CD4-positive, CD25-positive, alpha-beta regulatory T cell (primary cell): ENCODE results near the gene MVB12B. TPM values are rescaled to one million over a fixed set of nuclear protein-coding genes. Genes with fewer than 3 reads are reported as not detected.

Source experiments
- ATAC-seq, 2 donors: fragments of 150-1000 bp; cut with Tn5 transposase; one replicate each; pipeline ENCODE4 v1.10.0; 2021; ENCODE audit warnings: low read depth in 2 of 2, moderate number of reproducible peaks in 2 of 2, moderate library complexity in 1 of 2
- DNase-seq, 3 donors: peaks; one replicate each; pipeline versions ENCODE4 v3.0.0 to v3.0.0-alpha.2; 2012 to 2022; ENCODE audit warnings: mixed read lengths in 1 of 3
- H3K27ac ChIP-seq: one replicate; pipeline ENCODE4 v1.7.0; 2013; ENCODE audit warnings: mild to moderate bottlenecking, low read length; ENCODE audit not compliant: insufficient read depth, poor library complexity, severe bottlenecking
- H3K27me3 ChIP-seq: one replicate; pipeline ENCODE4 v1.7.0; 2013; ENCODE audit warnings: low read length; ENCODE audit not compliant: control insufficient read depth, insufficient read depth
- H3K36me3 ChIP-seq: one replicate; pipeline ENCODE4 v1.7.0; 2013; ENCODE audit warnings: mild to moderate bottlenecking, low read length, moderate library complexity; ENCODE audit not compliant: control insufficient read depth, insufficient read depth
- H3K4me1 ChIP-seq: 2 replicates; pipeline ENCODE4 v1.7.0; 2013; ENCODE audit warnings: mild to moderate bottlenecking, low read length; ENCODE audit not compliant: insufficient read depth, control insufficient read depth, poor library complexity, severe bottlenecking
- H3K4me3 ChIP-seq: one replicate; pipeline ENCODE4 v1.7.0; 2013; ENCODE audit warnings: low read depth, mild to moderate bottlenecking, low read length, moderate library complexity
- H3K9me3 ChIP-seq, 2 experiments: 1 replicate in 1 of 2; 2 replicates in 1 of 2; pipeline ENCODE4 v1.7.0; 2013; ENCODE audit warnings: low read length in 2 of 2, mild to moderate bottlenecking in 1 of 2, moderate library complexity in 1 of 2; ENCODE audit not compliant: control insufficient read depth in 2 of 2
- H3K27ac Mint-ChIP-seq, 3 donors: one replicate each; pipeline ENCODE4 v1.8.0; 2020 to 2022; ENCODE audit warnings: mild to moderate bottlenecking in 3 of 3, mixed read lengths in 3 of 3, moderate library complexity in 2 of 3
- H3K27me3 Mint-ChIP-seq: one replicate; pipeline ENCODE4 v1.8.0; 2022; ENCODE audit warnings: mild to moderate bottlenecking, mixed read lengths
- H3K36me3 Mint-ChIP-seq: one replicate; pipeline ENCODE4 v1.8.0; 2020; ENCODE audit warnings: mixed read lengths
- H3K4me1 Mint-ChIP-seq, 4 donors: one replicate each; pipeline ENCODE4 v1.8.0; 2020 to 2022; ENCODE audit warnings: mixed read lengths in 4 of 4, mild to moderate bottlenecking in 1 of 4
- H3K4me3 Mint-ChIP-seq, 4 donors: one replicate each; pipeline ENCODE4 v1.8.0; 2020 to 2022; ENCODE audit warnings: mild to moderate bottlenecking in 4 of 4, mixed read lengths in 4 of 4, moderate library complexity in 3 of 4
- H3K9me3 Mint-ChIP-seq, 7 donors: one replicate each; pipeline ENCODE4 v1.8.0; 2020 to 2022; ENCODE audit warnings: mixed read lengths in 7 of 7, mild to moderate bottlenecking in 3 of 7, moderate library complexity in 2 of 7
- polyA plus RNA-seq, 4 donors: library from polyadenylated mRNA; unstranded; fragments of 300-500 nt; fragmentation: Illumina TruSeq; gene quantifications; one replicate each; pipeline ENCODE4 v1.2.3, GENCODE V29; 2021
- total RNA-seq: library from RNA; stranded (reverse); gene quantifications from one replicate; pipeline ENCODE4 v1.2.3, GENCODE V29; 2022

MVB12B gene
- total and polyA plus RNA-seq, 5 donors from 2014 or later: 0.60 to 5.1 (median 1.4) TPM

DNA sequence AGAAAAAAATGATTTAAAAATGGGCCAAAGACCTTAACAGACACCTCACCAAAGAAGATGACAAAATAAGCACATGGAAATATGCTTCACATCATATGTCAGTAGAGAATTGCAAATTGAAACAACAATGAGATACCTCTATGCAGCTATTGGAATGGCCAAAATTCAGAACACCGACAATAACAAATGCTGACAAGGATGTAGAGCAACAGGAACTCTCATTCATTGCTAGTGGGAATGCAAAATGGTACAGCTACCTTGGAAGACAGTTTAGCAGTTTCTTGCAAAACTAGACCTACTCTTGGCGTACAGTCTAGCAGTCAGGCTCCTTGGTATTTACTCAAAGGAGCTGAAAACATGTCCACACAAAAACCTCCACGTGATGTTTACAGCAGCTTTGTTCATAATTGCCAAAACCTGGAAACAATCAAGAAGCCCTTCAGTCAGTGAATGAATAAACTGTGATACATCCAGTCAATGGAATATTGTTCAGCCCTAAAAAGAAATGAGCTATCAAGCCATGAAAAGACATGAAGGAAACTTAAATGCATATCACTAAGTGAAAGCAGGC, 10.5 kb upstream of the MVB12B start:
- peaks cover 7% of the 10 kb centered on the region for H3K27me3 Mint-ChIP-seq
- peaks cover 4% of the 10 kb centered on the region for H3K36me3 Mint-ChIP-seq
- H3K4me3 Mint-ChIP-seq: no peak overlapping the region
- peaks cover 3% of the 10 kb centered on the region for H3K4me1 ChIP-seq
- no peaks in the 10 kb centered on the region for H3K36me3 ChIP-seq
- H3K9me3 ChIP-seq: no peaks in the 10 kb centered on the region
- peaks cover 0 to 2% (median 0%) of the 10 kb centered on the region in 7 donors for H3K9me3 Mint-ChIP-seq
- H3K27ac Mint-ChIP-seq: no peak overlapping the region
- H3K27me3 ChIP-seq: no peaks in the 10 kb centered on the region
- ATAC-seq: no peak
- no peak overlapping the region for H3K4me3 ChIP-seq
- no peak for DNase-seq
- no peak overlapping the region for H3K27ac ChIP-seq
- H3K4me1 Mint-ChIP-seq: peaks cover 0 to 4% (median 2%) of the 10 kb centered on the region in 4 donors

DNA sequence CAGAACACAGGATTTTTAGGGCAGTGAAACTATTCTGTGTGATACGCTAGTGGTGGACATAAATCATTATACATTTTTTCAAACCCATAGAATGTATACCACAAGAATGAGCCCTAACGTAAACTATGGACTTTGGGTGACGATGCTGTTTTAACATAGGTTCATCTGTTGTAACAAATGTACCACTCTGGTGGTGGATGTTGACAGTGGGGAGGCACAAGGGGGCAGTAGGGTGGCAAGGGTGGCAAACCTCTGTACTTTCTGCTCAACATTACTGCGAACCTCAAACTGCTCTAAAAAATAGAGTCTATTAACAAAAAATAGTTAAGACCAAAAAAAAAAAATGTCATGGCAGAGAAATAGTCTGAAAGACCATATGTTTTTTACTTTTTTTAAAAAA, 9.1 kb upstream of the MVB12B start:
- Histone ChIP-seq H3K4me3 (no peak overlapping the region), H3K27me3 (no peaks in the 10 kb centered on the region), H3K4me1 (peaks cover 3% of the 10 kb centered on the region), H3K36me3 (no peaks in the 10 kb centered on the region), H3K27ac (no peak overlapping the region), H3K9me3 (no peaks in the 10 kb centered on the region)
- Mint-ChIP-seq H3K4me3 (no peak overlapping the region), H3K4me1 (peaks cover 0 to 5% (median 3%) of the 10 kb centered on the region in 4 donors), H3K27me3 (peaks cover 7% of the 10 kb centered on the region), H3K36me3 (no peaks in the 10 kb centered on the region), H3K27ac (peak overlapping the region in 1 of 3 donors; percentile 70), H3K9me3 (peaks cover 0 to 5% (median 0%) of the 10 kb centered on the region in 7 donors)
- DNase-seq (peak; percentile 23 to 56 (median 34)), ATAC-seq (peak; percentile 66 to 74)

GRCh38 chr9:126318858-126319257, 7.8 kb upstream of the MVB12B start:
- Mint-ChIP-seq H3K4me1 (peaks cover 0 to 5% (median 3%) of the 10 kb centered on the region in 4 donors), H3K9me3 (peaks cover 0 to 7% (median 2%) of the 10 kb centered on the region in 7 donors), H3K36me3 (peaks cover 2% of the 10 kb centered on the region), H3K27me3 (peaks cover 11% of the 10 kb centered on the region), H3K27ac (no peak overlapping the region), H3K4me3 (no peak overlapping the region)
- ATAC-seq (no peak), DNase-seq (no peak)
- peaks cover 3% of the 10 kb centered on the region for H3K4me1 ChIP-seq
- peaks cover 2 to 4% of the 10 kb centered on the region in 2 experiments for H3K9me3 ChIP-seq
- H3K27ac ChIP-seq: no peak overlapping the region
- no peaks in the 10 kb centered on the region for H3K36me3 ChIP-seq
- no peak overlapping the region for H3K4me3 ChIP-seq
- no peaks in the 10 kb centered on the region for H3K27me3 ChIP-seq

DNA sequence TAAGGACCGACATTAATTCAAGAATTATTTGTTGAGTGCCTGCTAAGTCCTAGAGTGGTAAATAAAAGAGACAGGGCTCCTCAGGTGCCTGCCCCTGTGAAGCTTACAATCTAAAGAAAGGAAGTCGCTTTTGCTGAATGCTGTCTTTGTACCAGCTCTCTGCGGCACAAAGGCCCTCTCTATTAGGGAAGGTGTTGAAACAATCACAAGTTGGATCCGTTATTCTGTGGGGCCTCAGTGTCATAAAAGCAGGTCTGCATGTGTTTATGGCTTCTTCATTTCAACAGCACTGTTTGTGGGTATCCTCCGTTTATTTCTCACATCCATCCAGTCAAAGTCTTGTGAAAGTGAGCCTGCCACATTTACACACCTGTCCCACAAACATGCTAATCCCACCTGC, 7.0 kb upstream of the MVB12B start:
- H3K4me3 ChIP-seq: no peak overlapping the region
- peaks cover 11% of the 10 kb centered on the region for H3K27me3 Mint-ChIP-seq
- H3K9me3 ChIP-seq: peaks cover 6 to 11% of the 10 kb centered on the region in 2 experiments
- peaks cover 5% of the 10 kb centered on the region for H3K36me3 Mint-ChIP-seq
- peaks cover 0 to 5% (median 3%) of the 10 kb centered on the region in 4 donors for H3K4me1 Mint-ChIP-seq
- no peaks in the 10 kb centered on the region for H3K36me3 ChIP-seq
- DNase-seq: no peak
- H3K4me1 ChIP-seq: peaks cover 3% of the 10 kb centered on the region
- no peak overlapping the region for H3K4me3 Mint-ChIP-seq
- H3K9me3 Mint-ChIP-seq: peaks cover 1 to 10% (median 4%) of the 10 kb centered on the region in 7 donors
- no peak overlapping the region for H3K27ac Mint-ChIP-seq
- H3K27ac ChIP-seq: no peak overlapping the region
- ATAC-seq: no peak
- no peaks in the 10 kb centered on the region for H3K27me3 ChIP-seq

DNA sequence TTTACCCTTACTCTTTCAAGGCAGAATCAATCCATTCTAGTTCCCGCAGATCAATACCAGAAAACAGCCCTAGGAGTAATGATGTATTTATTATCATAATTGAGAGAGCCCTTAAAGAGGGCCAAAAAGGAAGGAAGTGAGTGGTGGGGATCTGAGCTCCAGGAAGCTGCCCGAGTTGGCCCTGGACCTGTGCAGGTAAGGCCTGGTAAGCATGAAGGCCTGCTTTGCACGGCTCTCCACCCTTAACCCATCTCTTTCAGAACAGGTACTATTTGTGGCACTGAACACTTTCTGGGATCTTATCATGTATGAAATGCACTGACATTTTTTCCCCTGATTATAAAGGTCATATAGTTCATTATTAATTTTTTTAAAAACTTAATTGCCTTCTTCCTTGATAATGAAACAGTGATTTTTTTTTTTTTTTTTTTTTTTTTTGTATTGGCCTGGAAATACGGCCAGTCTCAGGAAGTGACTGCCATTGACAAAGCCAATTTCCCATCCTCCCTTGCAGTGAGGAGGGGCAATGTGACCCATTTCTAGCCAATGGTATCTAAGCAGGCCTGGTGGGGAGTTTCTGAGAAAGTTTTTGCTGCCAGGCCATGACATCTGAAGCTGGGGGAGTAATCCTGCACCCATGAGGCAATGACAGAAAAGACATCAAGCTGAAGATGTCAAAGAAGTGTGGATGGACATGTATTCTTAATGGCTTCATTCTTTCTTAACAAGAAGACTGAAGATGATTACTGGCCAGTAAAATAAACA, 6.3 kb upstream of the MVB12B start:
- Mint-ChIP-seq H3K27me3 (peaks cover 11% of the 10 kb centered on the region), H3K9me3 (peaks cover 1 to 10% (median 3%) of the 10 kb centered on the region in 7 donors), H3K36me3 (peaks cover 5% of the 10 kb centered on the region), H3K4me1 (peaks cover 0 to 5% (median 3%) of the 10 kb centered on the region in 4 donors), H3K4me3 (no peak overlapping the region), H3K27ac (peak overlapping the region in 1 of 3 donors; percentile 13)
- Histone ChIP-seq H3K4me1 (peaks cover 3% of the 10 kb centered on the region), H3K4me3 (no peak overlapping the region), H3K27me3 (no peaks in the 10 kb centered on the region), H3K36me3 (no peaks in the 10 kb centered on the region), H3K9me3 (peaks cover 6 to 11% of the 10 kb centered on the region in 2 experiments), H3K27ac (no peak overlapping the region)
- DNase-seq (peak in 1 of 3 donors; percentile 9), ATAC-seq (no peak)

- peaks cover 9% of the 10 kb centered on the region for H3K4me1 ChIP-seq
- H3K9me3 ChIP-seq: peaks cover 6 to 11% of the 10 kb centered on the region in 2 experiments
- no peak overlapping the region for H3K4me3 Mint-ChIP-seq
- H3K36me3 ChIP-seq: no peaks in the 10 kb centered on the region
- H3K27ac Mint-ChIP-seq: no peak overlapping the region
- H3K27me3 ChIP-seq: peaks cover 2% of the 10 kb centered on the region
- H3K9me3 Mint-ChIP-seq: peaks cover 1 to 10% (median 2%) of the 10 kb centered on the region in 7 donors
- H3K4me3 ChIP-seq: no peak overlapping the region
- ATAC-seq (no peak), DNase-seq (no peak)
- H3K27me3 Mint-ChIP-seq: peaks cover 16% of the 10 kb centered on the region
- H3K36me3 Mint-ChIP-seq: peaks cover 5% of the 10 kb centered on the region
- peaks cover 5 to 6% (median 5%) of the 10 kb centered on the region in 4 donors for H3K4me1 Mint-ChIP-seq
- no peak overlapping the region for H3K27ac ChIP-seq
These were observed 4.9 kb upstream of the MVB12B start for GRCh38 chr9:126321742-126322141.

DNA sequence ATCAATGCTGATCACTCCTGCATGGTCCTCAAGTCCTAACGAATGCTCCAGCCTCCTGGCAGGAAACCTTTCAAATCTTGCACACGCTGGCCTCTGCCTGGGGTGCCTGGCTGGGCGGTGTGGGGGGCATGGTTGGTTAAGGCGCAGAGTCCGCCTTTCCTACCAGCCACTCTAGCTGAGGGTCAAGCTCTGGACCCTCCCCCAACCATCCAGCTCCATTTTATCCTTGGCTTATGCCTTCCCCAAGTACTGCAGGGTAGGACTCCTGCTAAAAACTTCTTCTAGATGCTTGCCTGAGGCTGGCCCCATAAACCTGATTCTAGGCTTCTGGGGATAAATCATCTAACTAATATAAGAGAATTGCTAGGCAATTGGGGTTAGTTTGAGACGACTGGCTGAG, 808 bp upstream of the MVB12B start:
- peaks cover 5% of the 10 kb centered on the region for H3K36me3 Mint-ChIP-seq
- peaks cover 6 to 11% of the 10 kb centered on the region in 2 experiments for H3K9me3 ChIP-seq
- peaks cover 2% of the 10 kb centered on the region for H3K27me3 ChIP-seq
- H3K4me3 ChIP-seq: no peak overlapping the region
- H3K27me3 Mint-ChIP-seq: peaks cover 18% of the 10 kb centered on the region
- peaks cover 16% of the 10 kb centered on the region for H3K4me1 ChIP-seq
- no peak overlapping the region for H3K27ac ChIP-seq
- no peaks in the 10 kb centered on the region for H3K36me3 ChIP-seq
- peaks cover 0 to 10% (median 2%) of the 10 kb centered on the region in 7 donors for H3K9me3 Mint-ChIP-seq
- H3K27ac Mint-ChIP-seq: peak overlapping the region; percentile 64 to 87 (median 77)
- ATAC-seq (no peak), DNase-seq (no peak)
- peak overlapping the region; percentile 84 to 95 (median 88) for H3K4me3 Mint-ChIP-seq
- H3K4me1 Mint-ChIP-seq: peaks cover 10 to 25% (median 22%) of the 10 kb centered on the region in 4 donors
